Measurements from ENCODE around the gene INSIG2. TPM values are rescaled to one million over a fixed set of nuclear protein-coding genes. Genes with fewer than 3 reads are reported as not detected.

INSIG2 gene
- polyA plus RNA-seq, 1 of the 3 experiments (the other 2 are of a cell fraction): 8.7 TPM

- Histone ChIP-seq H3K79me2 (ENCODE audit: insufficient read depth) (no peaks in the 10 kb centered on the region), H3K9me3 (no peaks in the 10 kb centered on the region), H3K4me1 (ENCODE audit: control insufficient read depth in 1 of 2, insufficient read depth in 2 of 2, low read depth in 1 of 2, low read length in 1 of 2) (no peaks in the 10 kb centered on the region), H3K4me3 (ENCODE audit: low read depth in 2 of 2, low read length in 1 of 2) (no peak overlapping the region), H4K20me1 (ENCODE audit: insufficient read depth) (no peaks in the 10 kb centered on the region), H3K4me2 (no peak overlapping the region), H2AFZ (ENCODE audit: low read depth) (no peak overlapping the region), H3K9me2 (no peaks in the 10 kb centered on the region), H3K36me3 (replicated peaks in 1 of 2; ENCODE audit: control insufficient read depth in 1 of 2, insufficient read depth in 2 of 2, low read length in 1 of 2) (no peaks in the 10 kb centered on the region), H3K9ac (no peak overlapping the region), H3F3A (replicated peaks; ENCODE audit: insufficient read depth) (no peaks in the 10 kb centered on the region), H3K27me3 (ENCODE audit: insufficient read depth) (no peaks in the 10 kb centered on the region), H3K27ac (ENCODE audit: low read depth in 2 of 2, low read length in 1 of 2) (no peak overlapping the region)
- no peak for DNase-seq
- ChIA-PET CTCF (no interaction called here), POLR2A (no interaction called here)
- 82% methylated on average over 2 of the region's 2 CpGs for WGBS (ENCODE audit: low lambda C conversion rate)
- TF ChIP-seq RFX5 (IDR thresholded peaks at IDR 0.05; ENCODE audit: low read length) (no peak), GATA2 (CRISPR knock-in tag; IDR thresholded peaks at IDR 0.05) (no peak), FOSL2 (IDR thresholded peaks at IDR 0.05; ENCODE audit: borderline replicate concordance, low read depth) (no peak), MEF2A (IDR thresholded peaks at IDR 0.05; ENCODE audit: borderline replicate concordance, low read depth) (no peak), EP300 (IDR thresholded peaks at IDR 0.05; ENCODE audit: borderline replicate concordance in 1 of 2, low read depth in 1 of 2, low read length in 1 of 2) (no peak), NRF1 (IDR thresholded peaks at IDR 0.05; ENCODE audit: low read depth, low read length) (no peak), FOXJ3 (CRISPR knock-in tag; IDR thresholded peaks at IDR 0.05) (no peak), USF1 (IDR thresholded peaks at IDR 0.05; ENCODE audit: borderline replicate concordance, low read depth) (no peak), RAD21 (IDR thresholded peaks at IDR 0.05; ENCODE audit: low read length) (no peak), ELF1 (IDR thresholded peaks at IDR 0.05) (no peak), USF2 (IDR thresholded peaks at IDR 0.05; ENCODE audit: borderline replicate concordance, low read depth, low read length) (no peak)
- TF ChIP-seq, protein P1, sequence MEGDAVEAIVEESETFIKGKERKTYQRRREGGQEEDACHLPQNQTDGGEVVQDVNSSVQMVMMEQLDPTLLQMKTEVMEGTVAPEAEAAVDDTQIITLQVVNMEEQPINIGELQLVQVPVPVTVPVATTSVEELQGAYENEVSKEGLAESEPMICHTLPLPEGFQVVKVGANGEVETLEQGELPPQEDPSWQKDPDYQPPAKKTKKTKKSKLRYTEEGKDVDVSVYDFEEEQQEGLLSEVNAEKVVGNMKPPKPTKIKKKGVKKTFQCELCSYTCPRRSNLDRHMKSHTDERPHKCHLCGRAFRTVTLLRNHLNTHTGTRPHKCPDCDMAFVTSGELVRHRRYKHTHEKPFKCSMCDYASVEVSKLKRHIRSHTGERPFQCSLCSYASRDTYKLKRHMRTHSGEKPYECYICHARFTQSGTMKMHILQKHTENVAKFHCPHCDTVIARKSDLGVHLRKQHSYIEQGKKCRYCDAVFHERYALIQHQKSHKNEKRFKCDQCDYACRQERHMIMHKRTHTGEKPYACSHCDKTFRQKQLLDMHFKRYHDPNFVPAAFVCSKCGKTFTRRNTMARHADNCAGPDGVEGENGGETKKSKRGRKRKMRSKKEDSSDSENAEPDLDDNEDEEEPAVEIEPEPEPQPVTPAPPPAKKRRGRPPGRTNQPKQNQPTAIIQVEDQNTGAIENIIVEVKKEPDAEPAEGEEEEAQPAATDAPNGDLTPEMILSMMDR (IDR thresholded peaks at IDR 0.05): no peak
Measured at GRCh38 chr2:118122594-118123281, 34.5 kb downstream of the INSIG2 start.

DNA sequence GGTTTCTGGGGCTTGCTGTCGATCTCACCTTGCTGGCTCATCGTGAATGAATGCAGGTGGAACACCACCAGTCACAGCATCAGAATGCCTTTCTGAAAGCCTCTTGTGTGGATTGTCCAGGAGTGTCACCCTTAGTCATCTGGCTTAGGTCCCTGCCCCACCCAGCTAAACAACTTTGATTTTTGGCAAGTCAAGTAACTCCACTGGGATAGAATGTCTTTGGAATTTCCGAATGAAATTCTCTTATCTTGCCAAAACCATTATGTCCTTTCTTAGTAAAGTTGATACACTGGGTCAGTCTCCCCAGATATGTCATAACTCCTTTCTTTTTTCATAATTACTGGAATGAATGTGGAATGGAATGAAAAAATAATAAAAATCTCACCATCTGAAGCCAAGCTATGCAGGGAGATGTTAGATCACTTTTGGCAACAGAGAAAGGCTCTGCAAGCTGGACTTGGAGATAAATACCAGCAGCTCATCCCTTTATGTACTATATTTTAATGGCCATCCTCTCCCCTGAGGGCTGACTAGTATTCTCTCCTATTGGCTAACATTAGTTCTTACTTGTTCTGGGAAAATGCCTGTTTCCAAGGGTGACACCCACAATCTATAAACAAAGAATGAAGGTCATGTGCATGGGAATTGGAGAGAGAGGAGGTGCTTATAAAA is 35.4 kb downstream of the INSIG2 start:
- Histone ChIP-seq H3K36me3 (replicated peaks in 1 of 2; ENCODE audit: control insufficient read depth in 1 of 2, insufficient read depth in 2 of 2, low read length in 1 of 2) (no peaks in the 10 kb centered on the region), H3K9me2 (no peaks in the 10 kb centered on the region), H3F3A (replicated peaks; ENCODE audit: insufficient read depth) (no peaks in the 10 kb centered on the region), H4K20me1 (ENCODE audit: insufficient read depth) (no peaks in the 10 kb centered on the region), H3K4me3 (ENCODE audit: low read depth in 2 of 2, low read length in 1 of 2) (no peak overlapping the region), H2AFZ (ENCODE audit: low read depth) (no peak overlapping the region), H3K27ac (ENCODE audit: low read depth in 2 of 2, low read length in 1 of 2) (no peak overlapping the region), H3K4me1 (ENCODE audit: control insufficient read depth in 1 of 2, insufficient read depth in 2 of 2, low read depth in 1 of 2, low read length in 1 of 2) (no peaks in the 10 kb centered on the region), H3K4me2 (no peak overlapping the region), H3K9ac (no peak overlapping the region), H3K9me3 (no peaks in the 10 kb centered on the region), H3K27me3 (ENCODE audit: insufficient read depth) (no peaks in the 10 kb centered on the region), H3K79me2 (ENCODE audit: insufficient read depth) (no peaks in the 10 kb centered on the region)
- WGBS (ENCODE audit: low lambda C conversion rate): 21% methylated on average over 3 of the region's 3 CpGs
- POLR2A ChIA-PET: no interaction called here
- CTCF ChIA-PET: no interaction called here
- DNase-seq: no peak
- TF ChIP-seq NFIC (IDR thresholded peaks at IDR 0.05; ENCODE audit: borderline replicate concordance): no peak
- no peak for TF ChIP-seq FOXJ3 (CRISPR knock-in tag; IDR thresholded peaks at IDR 0.05)
- no peak for TF ChIP-seq MAX (IDR thresholded peaks at IDR 0.05; ENCODE audit: low read depth)
- no peak for TF ChIP-seq TCF12 (IDR thresholded peaks at IDR 0.05)
- no peak for TF ChIP-seq RAD21 (IDR thresholded peaks at IDR 0.05; ENCODE audit: low read length)
- no peak for TF ChIP-seq GATA2 (CRISPR knock-in tag; IDR thresholded peaks at IDR 0.05)
- TF ChIP-seq, protein P2, sequence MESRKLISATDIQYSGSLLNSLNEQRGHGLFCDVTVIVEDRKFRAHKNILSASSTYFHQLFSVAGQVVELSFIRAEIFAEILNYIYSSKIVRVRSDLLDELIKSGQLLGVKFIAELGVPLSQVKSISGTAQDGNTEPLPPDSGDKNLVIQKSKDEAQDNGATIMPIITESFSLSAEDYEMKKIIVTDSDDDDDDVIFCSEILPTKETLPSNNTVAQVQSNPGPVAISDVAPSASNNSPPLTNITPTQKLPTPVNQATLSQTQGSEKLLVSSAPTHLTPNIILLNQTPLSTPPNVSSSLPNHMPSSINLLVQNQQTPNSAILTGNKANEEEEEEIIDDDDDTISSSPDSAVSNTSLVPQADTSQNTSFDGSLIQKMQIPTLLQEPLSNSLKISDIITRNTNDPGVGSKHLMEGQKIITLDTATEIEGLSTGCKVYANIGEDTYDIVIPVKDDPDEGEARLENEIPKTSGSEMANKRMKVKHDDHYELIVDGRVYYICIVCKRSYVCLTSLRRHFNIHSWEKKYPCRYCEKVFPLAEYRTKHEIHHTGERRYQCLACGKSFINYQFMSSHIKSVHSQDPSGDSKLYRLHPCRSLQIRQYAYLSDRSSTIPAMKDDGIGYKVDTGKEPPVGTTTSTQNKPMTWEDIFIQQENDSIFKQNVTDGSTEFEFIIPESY (IDR thresholded peaks at IDR 0.05; ENCODE audit: borderline replicate concordance, low read depth): no peak
- TF ChIP-seq SMC3 (IDR thresholded peaks at IDR 0.05; ENCODE audit: low read depth, low read length): no peak
- TF ChIP-seq USF1 (IDR thresholded peaks at IDR 0.05; ENCODE audit: borderline replicate concordance, low read depth): no peak
- TF ChIP-seq, protein P3, sequence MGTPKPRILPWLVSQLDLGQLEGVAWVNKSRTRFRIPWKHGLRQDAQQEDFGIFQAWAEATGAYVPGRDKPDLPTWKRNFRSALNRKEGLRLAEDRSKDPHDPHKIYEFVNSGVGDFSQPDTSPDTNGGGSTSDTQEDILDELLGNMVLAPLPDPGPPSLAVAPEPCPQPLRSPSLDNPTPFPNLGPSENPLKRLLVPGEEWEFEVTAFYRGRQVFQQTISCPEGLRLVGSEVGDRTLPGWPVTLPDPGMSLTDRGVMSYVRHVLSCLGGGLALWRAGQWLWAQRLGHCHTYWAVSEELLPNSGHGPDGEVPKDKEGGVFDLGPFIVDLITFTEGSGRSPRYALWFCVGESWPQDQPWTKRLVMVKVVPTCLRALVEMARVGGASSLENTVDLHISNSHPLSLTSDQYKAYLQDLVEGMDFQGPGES (IDR thresholded peaks at IDR 0.05; ENCODE audit: low read depth, low read length): no peak
